ENCODE results near the gene RARRES1.
A peak's percentile ranks its signal among the peaks of the same experiment; 100 is the strongest.

RARRES1 gene

DNA sequence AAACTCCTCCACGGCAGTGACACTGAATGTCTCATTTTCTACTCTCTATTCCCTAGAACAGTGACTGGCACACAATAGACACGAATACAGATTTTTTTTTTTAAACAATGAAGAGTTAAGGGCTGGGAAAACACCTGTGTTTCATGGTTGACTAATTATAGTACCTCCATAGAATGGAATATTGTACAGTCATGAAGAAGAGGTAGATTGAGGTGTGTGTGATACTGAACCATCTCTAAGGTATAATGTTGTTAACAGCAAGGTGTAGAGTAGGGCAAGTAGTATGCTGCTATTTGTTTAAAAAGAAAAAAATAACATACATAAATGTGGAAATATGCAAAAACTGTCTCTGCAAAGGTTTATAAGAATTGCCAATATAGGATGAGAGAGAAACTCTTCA lies 5.2 kb upstream of the RARRES1 start:
- no peak overlapping the region for H3K4me3 ChIP-seq (ENCODE audit: low read depth, low read length)

DNA sequence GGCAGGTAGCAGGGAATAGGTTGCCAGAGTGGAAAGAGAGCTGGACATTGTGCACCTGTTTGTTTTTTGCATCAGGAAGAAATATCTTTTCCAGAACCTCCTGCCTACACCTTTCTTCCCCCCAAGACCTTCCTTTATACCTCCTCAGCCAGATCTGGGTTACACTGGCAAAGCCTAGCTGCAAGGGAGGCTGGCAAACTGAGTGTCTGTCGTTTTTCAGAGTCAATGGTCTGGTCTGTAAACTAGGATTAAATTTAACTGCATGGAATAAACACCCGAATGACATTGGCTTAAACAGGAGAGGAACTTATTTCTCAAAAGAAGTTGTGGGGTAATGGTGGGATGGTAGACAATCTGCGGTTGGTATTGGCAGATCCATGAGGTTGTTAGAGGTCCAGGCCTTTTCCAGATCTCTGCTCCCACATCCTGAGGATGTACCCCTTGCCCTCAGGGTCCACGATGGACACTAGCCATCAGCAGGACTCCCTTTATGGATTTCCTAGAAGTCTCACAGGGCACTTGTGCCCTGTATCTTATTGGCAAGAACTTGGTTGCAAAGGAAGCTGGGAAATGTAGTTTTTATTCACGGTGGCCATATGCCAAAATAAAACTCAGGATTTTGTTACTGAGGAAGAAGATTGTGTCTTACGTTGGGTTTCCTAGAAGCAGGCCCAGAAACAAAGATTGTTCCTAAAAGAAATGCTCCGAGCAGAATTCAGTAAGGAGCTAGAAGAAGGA lies 3.2 kb upstream of the RARRES1 start:
- no peak overlapping the region for H3K4me3 ChIP-seq (ENCODE audit: low read depth, low read length)

DNA sequence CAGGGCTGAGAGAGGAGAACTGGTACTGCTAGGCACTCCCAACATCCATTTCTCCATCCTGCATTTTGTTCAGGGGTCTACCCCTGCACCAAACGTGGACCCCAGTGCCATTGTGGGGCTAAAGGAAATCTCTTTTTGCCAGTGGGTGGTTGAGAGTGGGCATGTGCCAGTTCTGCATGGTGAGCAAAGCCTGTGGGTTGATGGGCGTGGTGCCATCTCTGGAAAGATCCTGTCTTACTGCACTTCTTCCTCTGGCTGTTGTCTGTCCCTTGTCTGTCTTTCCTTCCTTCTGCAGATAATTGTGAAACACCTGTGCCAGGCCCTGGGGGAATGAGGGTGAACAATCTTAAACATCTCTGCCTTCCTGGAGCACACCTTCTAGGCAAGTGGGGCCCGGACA lies 1.4 kb upstream of the RARRES1 start:
- H3K4me3 ChIP-seq (ENCODE audit: low read depth, low read length), result no peak overlapping the region

DNA sequence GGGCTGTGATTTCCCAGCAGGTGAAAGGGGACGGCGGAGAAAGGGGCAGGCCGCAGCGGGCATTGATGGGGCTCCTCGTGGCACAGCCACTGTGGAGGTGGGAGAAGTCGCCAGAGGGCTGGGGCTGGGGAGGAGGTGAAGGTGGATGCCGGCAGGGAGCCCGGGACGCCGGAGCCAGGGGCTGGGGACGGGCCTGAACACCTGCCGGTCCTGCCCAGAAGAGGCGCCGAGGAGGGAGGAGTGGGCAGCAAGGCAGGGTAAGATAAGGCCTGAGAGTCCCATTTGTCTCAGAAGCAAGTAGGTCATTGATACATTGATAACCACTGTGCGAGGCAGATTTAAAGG lies 571 bp upstream of the RARRES1 start:
- peak overlapping the region; percentile 57 for H3K4me3 ChIP-seq (ENCODE audit: low read depth, low read length)

DNA sequence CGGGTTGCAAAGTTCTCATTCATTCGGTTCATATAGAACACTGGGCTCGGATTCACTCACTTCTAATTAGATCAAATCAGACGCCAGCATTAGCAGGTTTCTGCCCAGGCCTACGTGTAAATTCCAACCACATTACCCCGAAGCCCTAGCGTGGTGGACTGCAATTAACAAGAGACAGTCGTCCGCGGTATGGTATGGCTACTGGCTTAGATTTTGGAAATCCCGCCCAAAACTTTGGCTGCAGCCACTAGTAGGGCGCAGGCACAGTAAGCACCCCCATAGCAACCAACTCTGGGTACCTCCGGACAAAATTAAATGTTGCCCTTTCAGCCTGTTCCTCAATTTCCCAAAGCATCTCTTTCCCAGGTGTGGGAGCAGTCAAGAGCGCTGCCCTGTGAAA lies 771 bp downstream of the RARRES1 start:
- H3K4me3 ChIP-seq (ENCODE audit: low read depth, low read length), result peak overlapping the region; percentile 57

DNA sequence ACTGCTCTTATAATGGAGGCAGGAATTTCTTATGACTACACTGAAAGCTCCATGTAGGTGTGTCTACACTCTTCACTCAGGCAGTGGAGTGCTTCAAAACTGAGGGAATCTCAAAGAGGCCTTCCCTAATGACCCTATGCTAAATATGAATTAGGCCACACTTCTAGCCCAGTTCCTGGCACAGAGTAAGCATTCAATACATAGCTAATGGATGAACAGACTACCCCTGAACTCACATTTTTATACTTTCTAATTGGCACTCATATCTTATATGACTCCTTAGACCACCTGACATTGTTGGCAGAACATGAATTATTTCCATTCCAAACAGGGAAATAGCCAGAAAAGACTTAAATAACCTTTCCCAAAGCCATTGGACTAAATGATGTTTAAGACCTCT lies 3.4 kb downstream of the RARRES1 start:
- no peak overlapping the region for H3K4me3 ChIP-seq (ENCODE audit: low read depth, low read length)

DNA sequence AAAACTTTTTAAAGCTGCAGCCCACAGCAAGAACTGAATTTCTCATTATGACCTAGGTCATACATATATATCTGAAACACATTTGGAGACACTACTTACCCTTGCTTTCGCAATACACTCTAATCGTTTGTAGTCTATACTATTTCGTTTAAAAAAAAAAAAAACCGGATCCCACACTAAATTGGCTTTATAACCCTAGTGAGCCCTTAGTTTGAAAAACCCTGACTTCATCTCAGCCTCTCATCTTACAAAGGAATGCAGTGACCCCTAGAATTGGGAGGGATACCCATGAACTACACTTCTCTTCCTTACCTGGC lies 4.2 kb downstream of the RARRES1 start:
- no peak overlapping the region for H3K4me3 ChIP-seq (ENCODE audit: low read depth, low read length)

DNA sequence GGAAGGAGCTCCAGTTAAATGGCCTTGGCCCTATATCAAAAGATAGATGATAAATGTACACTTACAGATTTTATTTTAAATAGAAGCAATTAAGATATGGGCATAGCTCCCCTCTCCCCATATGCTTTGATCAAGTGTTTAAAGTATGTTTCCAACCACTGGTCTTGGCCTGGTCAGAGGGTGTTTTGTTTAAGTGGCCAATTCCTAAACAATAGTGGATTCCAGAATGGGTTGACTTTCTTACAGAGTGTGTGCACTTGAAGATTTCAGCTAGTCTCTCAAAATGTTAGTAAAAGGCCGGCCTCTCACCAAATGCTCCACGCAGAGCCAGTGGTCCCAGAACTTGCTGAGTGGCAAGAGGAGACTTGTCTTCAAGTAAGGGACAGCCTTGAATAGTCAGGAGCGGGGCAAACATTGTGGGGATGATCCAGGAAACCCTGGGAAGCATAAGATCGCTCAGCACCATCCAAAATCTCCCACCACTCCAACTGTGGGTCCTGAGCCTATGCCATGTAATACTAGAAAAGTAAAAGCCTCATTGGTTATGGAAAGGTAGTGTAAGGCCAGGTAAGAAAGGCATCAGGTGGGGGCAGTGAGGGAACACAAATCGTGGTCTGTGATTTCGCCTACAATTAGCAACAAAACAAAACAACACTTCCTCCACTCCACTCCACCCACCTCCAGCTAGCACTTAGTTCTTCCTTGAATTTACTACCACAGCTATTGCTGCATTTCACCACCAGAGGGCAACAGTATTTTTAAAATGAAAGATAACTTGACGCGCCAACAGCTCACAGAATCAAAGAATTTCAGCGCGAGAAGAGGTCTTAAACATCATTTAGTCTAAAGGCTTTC lies 4.8 kb downstream of the RARRES1 start:
- no peak overlapping the region for H3K4me3 ChIP-seq (ENCODE audit: low read depth, low read length)

DNA sequence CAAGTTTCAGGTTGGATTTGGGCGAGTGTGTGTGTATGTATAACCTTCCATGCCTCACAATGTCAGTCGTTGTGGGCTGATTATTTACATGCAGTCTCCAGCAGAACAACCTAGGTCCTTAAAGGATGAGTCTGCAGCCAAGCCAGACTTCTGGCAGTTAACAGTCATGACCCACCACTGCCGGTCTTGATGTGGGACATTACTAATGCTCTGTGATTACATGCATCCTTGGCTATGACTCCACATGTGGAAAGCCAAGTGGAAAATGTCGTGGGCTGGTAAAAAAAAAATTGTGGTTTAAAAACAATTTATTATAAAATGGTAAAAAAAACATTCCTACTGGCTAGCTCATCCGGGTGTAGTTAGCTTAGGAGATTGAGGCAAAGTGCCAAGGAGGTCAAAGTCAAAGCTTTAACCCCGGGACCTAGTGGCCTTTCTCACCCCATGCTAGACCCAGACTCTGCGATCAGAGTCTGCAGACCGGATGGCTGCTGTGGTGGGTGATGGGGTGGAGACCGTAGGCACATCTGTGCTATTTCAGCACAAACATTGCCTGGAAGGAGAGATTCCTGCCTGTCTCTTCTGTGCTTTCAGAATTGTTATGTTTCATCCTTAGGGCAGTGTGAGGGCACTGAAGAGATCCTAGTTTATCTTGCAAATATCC lies 6.8 kb downstream of the RARRES1 start:
- H3K4me3 ChIP-seq (ENCODE audit: low read depth, low read length), result no peak overlapping the region

DNA sequence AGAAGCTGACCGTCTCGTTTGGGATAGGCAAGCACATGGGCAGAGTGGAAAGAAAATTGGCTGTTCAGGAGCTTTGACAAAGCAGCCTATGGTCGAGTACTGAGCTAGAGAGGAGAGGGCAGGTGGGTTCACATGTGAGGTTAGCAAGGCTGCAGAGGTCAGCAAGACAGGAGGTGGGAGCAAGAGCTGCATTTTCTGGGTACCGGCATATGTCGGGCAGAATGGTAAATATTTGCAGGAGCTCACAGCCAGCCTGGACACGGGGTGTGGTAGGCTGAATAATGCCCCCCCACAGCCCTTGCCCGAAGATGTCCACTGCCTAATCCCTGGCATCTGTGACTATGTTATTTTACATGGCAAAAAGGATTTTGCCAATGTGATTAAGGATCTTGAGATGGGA lies 8.3 kb downstream of the RARRES1 start:
- no peak overlapping the region for H3K4me3 ChIP-seq (ENCODE audit: low read depth, low read length)

DNA sequence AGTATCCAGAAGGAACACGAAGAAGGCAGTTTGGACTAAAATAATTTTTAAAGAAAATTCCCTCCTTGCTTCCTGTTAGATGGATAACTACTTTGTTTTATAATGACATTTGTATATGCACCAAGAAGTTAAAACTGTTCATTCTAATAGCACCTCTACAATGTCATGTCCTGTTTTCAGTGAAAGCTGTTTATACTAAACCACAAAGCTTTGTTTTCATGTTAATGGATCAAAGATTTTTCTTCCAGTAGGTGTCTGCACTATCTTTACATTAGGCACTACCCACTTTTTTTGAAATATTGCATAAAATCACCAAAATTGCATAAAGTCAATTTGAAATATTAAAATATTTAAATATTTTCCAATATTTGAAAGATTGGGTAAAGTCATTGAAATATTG lies 10.1 kb downstream of the RARRES1 start:
- H3K4me3 ChIP-seq (ENCODE audit: low read depth, low read length), result no peak overlapping the region

DNA sequence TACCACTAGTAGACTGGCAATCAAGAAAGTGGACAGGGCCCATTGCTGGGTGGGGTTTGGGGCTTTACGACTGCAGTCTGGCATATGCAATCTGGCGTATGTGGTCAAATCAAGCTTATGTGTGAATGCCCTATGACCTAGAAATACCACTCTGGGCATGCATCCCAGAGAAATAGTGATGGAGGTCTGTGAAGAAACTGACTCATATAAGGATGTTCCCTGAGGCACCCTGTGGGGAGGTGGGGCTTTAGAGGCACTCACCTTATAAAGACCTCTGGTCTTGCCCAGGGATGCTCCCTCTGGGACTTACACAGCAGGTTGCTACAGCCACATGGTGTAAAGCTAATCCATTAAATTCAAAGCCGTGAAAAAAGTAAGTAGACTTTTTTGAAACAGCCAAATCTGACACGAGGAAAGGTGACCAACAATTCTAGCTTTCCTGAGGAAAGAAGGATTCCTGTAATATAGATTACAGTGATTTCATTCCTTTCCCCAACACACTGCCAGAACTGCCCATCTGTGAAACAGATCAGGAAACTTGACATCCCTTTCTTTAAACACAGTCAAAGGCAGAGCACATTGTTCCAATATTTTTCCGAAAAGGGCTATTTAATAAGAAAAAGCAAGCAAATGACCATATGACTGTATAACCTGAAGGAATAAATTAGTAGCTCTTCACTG lies 13.6 kb downstream of the RARRES1 start:
- H3K4me3 ChIP-seq (ENCODE audit: low read depth, low read length), result no peak overlapping the region

DNA sequence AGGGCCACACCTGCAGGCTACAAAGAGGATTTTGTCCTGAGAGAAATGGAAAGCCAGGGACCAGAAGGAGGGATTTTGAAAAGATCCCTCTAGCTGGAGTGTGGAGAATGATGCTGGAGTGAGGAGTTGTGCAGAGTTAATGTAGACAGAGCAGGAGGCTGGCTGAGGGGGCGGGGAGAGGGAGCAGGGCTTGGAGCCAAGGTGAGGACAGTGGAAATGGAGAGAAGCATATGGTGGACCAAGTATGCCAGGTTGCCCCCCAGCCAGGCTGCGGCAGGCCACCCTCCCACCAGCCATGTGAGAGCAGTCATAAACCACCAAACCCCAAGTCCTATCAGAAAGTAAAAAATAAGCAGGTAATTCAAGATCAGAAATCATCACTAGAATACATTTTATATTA lies 14.7 kb downstream of the RARRES1 start:
- H3K4me3 ChIP-seq (ENCODE audit: low read depth, low read length), result no peak overlapping the region

DNA sequence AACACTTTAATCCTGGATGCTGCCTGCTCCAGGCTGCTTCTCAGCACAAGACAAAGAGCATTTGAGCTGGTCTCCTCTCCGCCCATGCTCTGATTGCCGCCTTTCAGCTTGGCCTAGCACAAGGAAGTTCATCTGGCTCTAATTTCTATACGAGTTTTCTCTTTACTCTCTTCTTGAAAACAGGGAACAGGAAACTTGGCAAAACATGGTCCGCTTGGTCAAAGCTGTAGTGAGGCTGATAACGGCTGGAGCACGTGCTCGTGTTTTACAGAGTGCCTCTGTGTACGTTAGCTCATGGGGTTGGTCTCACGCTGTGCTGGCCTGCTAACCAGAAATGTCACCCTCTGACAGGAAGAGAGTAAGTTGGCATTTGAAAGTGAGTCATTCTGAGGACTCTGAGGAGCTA lies 19.2 kb downstream of the RARRES1 start:
- no peak overlapping the region for H3K4me3 ChIP-seq (ENCODE audit: low read depth, low read length)

DNA sequence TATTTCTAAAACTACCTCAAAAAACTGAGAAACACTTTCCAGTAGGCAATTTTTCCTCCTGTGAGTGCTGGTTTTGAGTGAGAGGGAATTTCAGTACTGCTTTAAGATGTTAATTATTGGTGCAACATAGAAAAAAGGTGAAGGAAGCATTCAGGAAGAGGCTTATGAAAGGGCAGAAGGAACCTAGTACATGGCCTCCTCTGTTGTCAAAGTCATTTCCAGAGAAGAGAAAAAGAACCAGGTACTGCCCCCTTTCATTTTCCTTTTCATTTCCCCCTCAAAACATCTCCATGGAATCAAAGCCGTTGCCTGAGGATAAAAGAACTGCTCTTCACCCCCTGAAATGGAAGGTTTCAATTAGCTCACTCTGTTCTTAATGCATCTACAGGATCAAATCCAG lies 19.8 kb downstream of the RARRES1 start:
- no peak overlapping the region for H3K4me3 ChIP-seq (ENCODE audit: low read depth, low read length)

DNA sequence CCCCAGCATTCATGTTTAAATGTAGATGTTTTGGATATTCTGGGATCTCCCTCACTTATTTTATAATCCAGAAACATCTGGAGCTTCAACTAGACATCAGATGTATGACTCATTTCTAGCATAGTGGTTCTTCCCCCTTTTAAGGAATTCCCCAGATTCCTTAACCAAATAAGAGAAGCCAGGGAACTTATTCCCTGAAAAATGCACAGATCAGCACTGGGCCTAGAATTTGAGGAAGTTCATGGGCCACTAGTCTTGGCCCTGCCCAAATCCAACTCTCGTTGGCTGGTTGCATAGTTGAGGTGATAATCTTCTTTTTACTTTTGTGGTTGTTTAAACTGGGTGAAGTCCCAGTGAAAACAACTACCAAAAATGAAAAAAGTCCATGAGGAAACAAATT lies 20.4 kb downstream of the RARRES1 start:
- H3K4me3 ChIP-seq (ENCODE audit: low read depth, low read length), result no peak overlapping the region

DNA sequence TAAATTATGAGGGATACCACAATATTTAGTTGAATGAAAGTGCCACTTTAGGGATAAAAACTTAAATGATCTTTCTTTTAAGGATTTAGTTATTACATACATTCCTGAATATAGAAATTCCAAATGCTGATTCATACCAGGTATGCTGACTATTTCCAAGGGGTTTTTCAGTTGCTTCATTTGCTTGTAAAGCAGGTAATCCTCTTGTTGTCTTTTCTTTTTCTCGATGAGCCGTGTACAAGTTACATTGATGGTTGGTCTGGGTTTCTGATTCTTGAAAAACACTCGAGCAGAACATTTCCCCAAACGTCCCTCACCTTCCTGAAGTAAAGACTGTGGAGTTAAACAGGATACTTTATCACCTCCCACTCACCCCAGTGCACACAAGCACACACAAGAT lies 21.7 kb downstream of the RARRES1 start:
- no peak overlapping the region for H3K4me3 ChIP-seq (ENCODE audit: low read depth, low read length)

DNA sequence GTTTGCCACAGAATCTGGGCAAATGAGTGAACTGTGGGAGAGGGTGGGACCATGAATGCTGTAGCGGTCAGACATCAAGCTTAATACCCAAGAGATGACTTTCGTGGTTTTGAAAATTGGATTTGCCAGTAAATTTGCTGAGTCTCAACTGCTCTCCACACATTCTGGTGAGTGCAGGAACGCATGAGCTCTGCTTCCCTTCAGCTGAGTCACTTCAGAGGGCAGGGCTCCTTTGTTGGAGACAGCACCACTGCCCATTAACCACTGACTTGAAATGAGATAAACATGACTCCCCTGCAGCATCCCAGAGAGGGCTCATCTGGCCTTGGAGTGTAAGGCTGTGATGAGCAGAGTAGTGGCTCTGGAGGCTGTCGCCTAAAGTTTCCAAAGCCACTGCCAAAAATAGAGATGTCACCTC lies 22.6 kb downstream of the RARRES1 start:
- H3K4me3 ChIP-seq (ENCODE audit: low read depth, low read length), result no peak overlapping the region

DNA sequence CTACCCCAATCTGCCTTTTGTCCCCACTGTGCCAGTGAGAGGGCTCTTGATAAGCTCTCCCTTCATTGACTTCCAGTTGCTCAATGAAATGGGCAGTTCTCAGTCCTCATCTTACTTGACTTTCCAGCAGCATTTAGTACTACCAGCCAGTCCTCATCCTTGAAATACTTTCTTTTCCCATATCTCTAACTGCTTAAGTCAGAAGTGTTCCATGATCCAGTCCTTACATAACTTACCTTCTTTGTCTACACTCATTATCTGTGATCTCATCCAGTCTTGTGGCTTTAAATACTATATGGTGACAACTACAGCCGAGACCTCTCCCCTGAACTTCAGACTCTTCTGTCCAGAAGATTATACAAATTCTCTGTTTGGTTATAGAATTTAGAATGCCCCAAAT lies 28.7 kb downstream of the RARRES1 start:
- H3K4me3 ChIP-seq (ENCODE audit: low read depth, low read length), result no peak overlapping the region

DNA sequence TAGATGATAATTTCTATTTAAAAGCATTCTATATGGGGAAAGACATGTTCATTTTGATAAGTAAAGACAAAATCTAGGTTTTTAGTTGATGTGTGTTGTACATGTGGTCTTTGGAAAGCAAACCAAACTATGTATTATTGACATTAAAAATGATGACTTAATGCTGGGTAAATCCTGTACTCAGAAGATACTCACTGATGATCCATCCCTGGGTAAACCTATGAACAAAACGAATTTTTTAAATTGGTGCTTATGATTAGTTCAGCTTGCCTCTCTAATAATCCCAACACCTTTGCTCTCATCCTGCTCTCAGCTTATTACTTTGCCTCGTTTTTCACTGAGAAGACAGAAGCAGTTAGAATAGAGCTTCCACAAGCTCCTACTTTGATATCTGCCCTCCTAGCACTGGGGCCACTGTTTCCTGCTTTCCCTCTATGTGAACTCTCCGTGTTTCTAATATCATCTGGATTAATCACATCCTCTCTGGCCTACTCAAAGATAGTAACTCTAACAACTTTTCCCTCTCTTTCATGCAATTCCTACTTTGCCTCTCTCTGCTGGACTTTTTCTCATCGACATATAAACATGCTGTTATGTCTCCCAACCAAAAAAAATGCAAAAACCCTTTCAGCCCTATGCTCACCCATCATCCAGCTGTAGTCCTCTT lies 29.3 kb downstream of the RARRES1 start:
- no peak overlapping the region for H3K4me3 ChIP-seq (ENCODE audit: low read depth, low read length)

DNA sequence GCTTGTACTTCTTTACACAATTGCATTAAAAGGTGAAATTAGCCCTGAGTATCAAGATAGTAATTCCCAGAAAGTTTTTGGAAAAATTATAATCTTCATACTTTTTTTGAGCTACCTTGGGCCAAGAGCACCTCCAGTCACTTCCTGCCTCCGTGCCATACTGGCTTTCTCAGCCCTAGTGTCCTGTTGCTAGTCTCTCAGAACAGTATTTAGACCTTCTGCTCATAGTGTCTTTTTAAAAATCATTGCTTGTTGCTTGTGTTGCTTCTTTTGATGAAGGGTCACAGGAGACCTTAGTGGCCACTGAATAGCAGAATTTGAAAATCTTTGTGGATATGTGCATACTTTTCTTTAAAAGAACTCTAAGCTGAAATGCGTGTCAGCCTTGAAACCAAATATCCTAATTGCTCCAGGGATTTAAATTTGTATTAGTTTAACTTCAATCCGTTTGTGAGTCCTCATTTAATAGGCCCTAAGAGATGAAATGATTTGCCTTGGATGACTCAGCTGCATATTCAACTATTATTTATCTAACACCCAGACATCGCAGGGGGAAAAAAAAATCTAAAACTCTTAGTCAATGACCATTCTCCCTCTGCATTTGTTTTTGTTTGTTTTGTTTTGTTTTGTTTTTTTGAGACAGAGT lies 30.7 kb downstream of the RARRES1 start:
- no peak overlapping the region for H3K4me3 ChIP-seq (ENCODE audit: low read depth, low read length)
